ENCODE measurements around the gene ATG4B. TPM values are rescaled to one million over a fixed set of nuclear protein-coding genes. Genes with fewer than 3 reads are reported as not detected.
A peak's percentile ranks its signal among the peaks of the same experiment; 100 is the strongest.

The ATG4B gene
- total RNA-seq, 1 donor from 2014 or later, result 62.7 TPM

- H3K36me3 ChIP-seq, result peaks cover 54% of the 10 kb centered on the region
- TF ChIP-seq, protein P1, sequence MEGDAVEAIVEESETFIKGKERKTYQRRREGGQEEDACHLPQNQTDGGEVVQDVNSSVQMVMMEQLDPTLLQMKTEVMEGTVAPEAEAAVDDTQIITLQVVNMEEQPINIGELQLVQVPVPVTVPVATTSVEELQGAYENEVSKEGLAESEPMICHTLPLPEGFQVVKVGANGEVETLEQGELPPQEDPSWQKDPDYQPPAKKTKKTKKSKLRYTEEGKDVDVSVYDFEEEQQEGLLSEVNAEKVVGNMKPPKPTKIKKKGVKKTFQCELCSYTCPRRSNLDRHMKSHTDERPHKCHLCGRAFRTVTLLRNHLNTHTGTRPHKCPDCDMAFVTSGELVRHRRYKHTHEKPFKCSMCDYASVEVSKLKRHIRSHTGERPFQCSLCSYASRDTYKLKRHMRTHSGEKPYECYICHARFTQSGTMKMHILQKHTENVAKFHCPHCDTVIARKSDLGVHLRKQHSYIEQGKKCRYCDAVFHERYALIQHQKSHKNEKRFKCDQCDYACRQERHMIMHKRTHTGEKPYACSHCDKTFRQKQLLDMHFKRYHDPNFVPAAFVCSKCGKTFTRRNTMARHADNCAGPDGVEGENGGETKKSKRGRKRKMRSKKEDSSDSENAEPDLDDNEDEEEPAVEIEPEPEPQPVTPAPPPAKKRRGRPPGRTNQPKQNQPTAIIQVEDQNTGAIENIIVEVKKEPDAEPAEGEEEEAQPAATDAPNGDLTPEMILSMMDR (IDR thresholded peaks at IDR 0.05), result no peak
- H3K4me3 ChIP-seq, result no peak overlapping the region
- no peaks in the 10 kb centered on the region for H3K27me3 ChIP-seq (ENCODE audit: low read depth)
- H3K9me3 ChIP-seq, result no peaks in the 10 kb centered on the region
- ATAC-seq (no peak), DNase-seq (no peak)
- intact Hi-C loops (cut with DNase I), result no loop called here
- no peaks in the 10 kb centered on the region for H3K4me1 ChIP-seq
- H3K27ac ChIP-seq, result no peak overlapping the region
These were observed 40.8 kb downstream of the ATG4B start for GRCh38 chr2:241678307-241678706.

GRCh38 chr2:241678784-241679540, 41.5 kb downstream of the ATG4B start:
- H3K4me1 ChIP-seq, result no peaks in the 10 kb centered on the region
- H3K27ac ChIP-seq, result no peak overlapping the region
- no peak for ATAC-seq
- TF ChIP-seq, protein P1 (IDR thresholded peaks at IDR 0.05), result no peak
- no peak overlapping the region for H3K4me3 ChIP-seq
- no peaks in the 10 kb centered on the region for H3K27me3 ChIP-seq (ENCODE audit: low read depth)
- peaks cover 49% of the 10 kb centered on the region for H3K36me3 ChIP-seq
- no peak for DNase-seq
- H3K9me3 ChIP-seq, result no peaks in the 10 kb centered on the region
- intact Hi-C loops (cut with DNase I), result no loop called here

- DNase-seq (no peak), ATAC-seq (no peak)
- no peaks in the 10 kb centered on the region for H3K4me1 ChIP-seq
- no peak overlapping the region for H3K4me3 ChIP-seq
- no peaks in the 10 kb centered on the region for H3K9me3 ChIP-seq
- H3K27me3 ChIP-seq (ENCODE audit: low read depth), result no peaks in the 10 kb centered on the region
- TF ChIP-seq, protein P1 (IDR thresholded peaks at IDR 0.05), result no peak
- H3K36me3 ChIP-seq, result peaks cover 55% of the 10 kb centered on the region
- H3K27ac ChIP-seq, result no peak overlapping the region
- intact Hi-C loops (cut with DNase I), result no loop called here
These were observed 42.6 kb downstream of the ATG4B start for GRCh38 chr2:241680044-241680443.

DNA sequence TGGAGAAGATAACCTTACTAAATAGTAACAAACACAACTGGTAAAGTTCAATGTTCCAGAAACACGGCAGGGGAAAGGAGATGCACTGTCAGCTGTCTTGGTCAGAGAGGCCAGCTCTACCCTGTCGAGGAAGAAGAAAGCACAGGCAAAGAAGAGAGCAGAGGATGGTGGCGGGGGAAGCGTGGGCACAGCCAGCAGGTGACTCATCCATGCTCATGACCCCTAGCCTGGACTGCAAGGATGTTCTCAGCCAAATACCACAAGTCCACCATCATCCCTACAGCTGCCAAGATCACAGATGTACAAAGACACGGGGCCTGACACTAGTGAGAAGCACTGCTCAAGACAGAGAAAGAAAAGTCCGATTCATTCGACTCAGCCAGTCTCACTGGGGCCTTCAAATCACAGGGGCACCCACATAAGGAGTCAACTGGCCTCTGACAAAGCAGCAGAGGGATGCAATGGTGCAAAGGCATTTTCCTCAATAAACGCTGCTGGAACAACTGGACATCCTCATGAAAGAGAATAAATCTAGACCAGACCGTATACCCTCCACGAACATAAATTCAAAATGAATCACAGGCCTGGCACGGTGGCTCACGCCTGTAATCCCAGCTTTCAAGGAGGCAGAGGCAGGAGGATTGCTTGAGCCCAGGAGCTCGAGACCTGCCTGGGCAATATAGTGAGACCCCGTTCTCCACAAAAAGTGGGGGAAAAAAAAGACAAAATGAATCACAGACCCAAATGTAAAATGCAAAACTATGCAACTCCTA, 43.5 kb downstream of the ATG4B start:
- Histone ChIP-seq H3K4me3 (no peak overlapping the region), H3K36me3 (peaks cover 51% of the 10 kb centered on the region), H3K9me3 (no peaks in the 10 kb centered on the region), H3K27me3 (ENCODE audit: low read depth) (no peaks in the 10 kb centered on the region), H3K4me1 (peaks cover 7% of the 10 kb centered on the region), H3K27ac (no peak overlapping the region)
- intact Hi-C loops (cut with DNase I), result no loop called here
- ATAC-seq (peak in 1 of 2 donors; percentile 33), DNase-seq (no peak)
- TF ChIP-seq, protein P1 (IDR thresholded peaks at IDR 0.05), result no peak

DNA sequence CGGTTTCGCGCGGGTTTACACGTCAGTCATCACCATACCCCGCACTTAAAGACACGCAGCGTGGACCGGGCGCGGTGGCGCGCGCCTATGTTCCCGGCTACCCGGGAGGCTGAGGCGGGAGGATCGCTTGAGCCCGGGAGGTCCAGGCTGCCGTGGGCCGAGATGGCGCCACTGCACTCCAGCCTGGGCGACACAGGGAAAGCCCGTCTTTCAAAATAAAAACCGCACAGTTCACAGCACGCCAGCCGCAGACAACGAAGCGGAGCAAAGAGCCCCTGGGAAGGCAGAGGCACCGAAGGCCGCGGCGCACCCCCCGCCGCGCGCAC, 48.8 kb downstream of the ATG4B start:
- no peaks in the 10 kb centered on the region for H3K27me3 ChIP-seq (ENCODE audit: low read depth)
- H3K27ac ChIP-seq, result peak overlapping the region; percentile 75
- intact Hi-C loops (cut with DNase I), result no loop called here
- ATAC-seq, result peak; percentile 1 to 2
- H3K36me3 ChIP-seq, result peaks cover 29% of the 10 kb centered on the region
- peak overlapping the region; percentile 97 for H3K4me3 ChIP-seq
- H3K4me1 ChIP-seq, result peaks cover 24% of the 10 kb centered on the region
- H3K9me3 ChIP-seq, result no peaks in the 10 kb centered on the region
- DNase-seq, result no peak
- TF ChIP-seq, protein P1 (IDR thresholded peaks at IDR 0.05), result no peak

Data from lower lobe of right lung (tissue), 2 donors.